ENCODE measurements around the gene DCAF8L1.

DNA sequence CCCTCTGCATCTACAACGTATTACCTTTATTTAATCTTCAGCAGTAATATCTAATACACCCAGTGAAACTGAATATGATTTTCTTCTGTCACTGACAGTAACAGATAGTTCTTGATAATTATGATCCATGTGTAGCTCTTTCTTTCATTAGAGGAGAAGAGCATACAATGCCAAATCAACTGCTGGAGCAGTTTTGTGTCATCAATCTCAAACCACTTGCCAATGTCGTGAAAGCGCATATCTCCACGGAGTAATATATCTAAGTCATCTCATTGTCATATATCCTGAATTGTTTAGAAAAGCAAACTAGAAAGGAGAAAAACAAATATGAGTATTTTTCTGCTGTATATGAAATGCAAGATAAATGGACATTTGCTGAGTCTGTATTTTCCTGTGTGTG lies 47.9 kb downstream of the DCAF8L1 start:
- TF ChIP-seq CTCF (conservative IDR thresholded peaks at IDR 0.05; ENCODE audit: low read depth, low read length): no peak
- TF ChIP-seq EZH2 (IDR thresholded peaks at IDR 0.05; ENCODE audit: borderline replicate concordance, low read depth, low read length, poor library complexity, severe bottlenecking): no peak

Data from A673 (cell line).